ENCODE data around the gene TUBA3D. TPM values are rescaled to one million over a fixed set of nuclear protein-coding genes. Genes with fewer than 3 reads are reported as not detected.
"Not testable (repeated sequence)": the region's sequence is repeated elsewhere in the genome, so short reads cannot be mapped to it uniquely, and the experiment has no call there.

The TUBA3D gene
- total and polyA plus RNA-seq, 2 experiments from 2014 or later, result 86.7 to 126 TPM

DNA sequence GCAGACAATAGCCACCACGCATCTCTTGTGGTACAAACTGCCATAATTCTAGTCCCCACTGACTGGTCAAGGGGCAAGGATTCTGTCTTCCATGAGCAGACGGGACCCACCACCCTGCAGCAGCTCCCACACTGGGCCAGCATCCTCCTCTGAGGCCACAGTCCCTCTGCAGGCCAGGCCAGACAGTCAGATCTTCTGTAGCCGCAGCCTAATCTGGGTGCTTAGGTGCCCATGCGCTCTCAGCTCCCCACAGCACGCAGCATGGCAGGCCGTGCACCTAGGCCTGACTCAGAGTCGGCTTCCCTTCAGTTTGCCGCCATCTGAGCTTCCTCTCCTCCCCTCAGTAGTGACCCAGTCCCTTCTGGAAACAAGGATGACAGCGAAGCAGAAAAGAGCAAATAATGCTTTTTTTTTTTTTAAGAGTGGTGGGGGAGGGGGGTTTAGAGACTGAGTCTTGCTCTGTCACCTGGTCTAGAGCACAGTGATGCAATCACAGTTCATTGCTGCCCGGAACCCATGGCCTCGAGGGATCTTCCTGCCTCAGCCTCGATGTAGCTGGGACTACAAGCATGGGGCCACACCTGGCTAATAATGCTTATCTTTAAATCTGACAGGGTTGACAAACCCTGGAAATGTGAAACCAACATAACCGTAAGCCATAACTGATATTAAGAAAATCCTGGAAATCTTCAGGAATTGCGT, 10.4 kb downstream of the TUBA3D start:
- H3K4me2 ChIP-seq; H3K27me3 ChIP-seq; H3K9me3 ChIP-seq (ENCODE audit: low read depth); H3K36me3 ChIP-seq (replicated peaks; ENCODE audit: insufficient read depth, low read depth); H4K20me1 ChIP-seq (ENCODE audit: insufficient read depth, poor library complexity, severe bottlenecking); H3K9me2 ChIP-seq (replicated peaks; ENCODE audit: insufficient read depth); H3K4me3 ChIP-seq; H3K4me1 ChIP-seq (ENCODE audit: insufficient read depth); H2AFZ ChIP-seq; H3K27ac ChIP-seq: not testable (repeated sequence)
- peak; percentile 38 for DNase-seq (ENCODE audit: low spot score)
- H3K79me2 ChIP-seq, result peaks cover 18% of the 10 kb centered on the region
- WGBS (ENCODE audit: low lambda C conversion rate, missing lambda C conversion rate), result 83% methylated on average over 14 of the region's 14 CpGs

DNA sequence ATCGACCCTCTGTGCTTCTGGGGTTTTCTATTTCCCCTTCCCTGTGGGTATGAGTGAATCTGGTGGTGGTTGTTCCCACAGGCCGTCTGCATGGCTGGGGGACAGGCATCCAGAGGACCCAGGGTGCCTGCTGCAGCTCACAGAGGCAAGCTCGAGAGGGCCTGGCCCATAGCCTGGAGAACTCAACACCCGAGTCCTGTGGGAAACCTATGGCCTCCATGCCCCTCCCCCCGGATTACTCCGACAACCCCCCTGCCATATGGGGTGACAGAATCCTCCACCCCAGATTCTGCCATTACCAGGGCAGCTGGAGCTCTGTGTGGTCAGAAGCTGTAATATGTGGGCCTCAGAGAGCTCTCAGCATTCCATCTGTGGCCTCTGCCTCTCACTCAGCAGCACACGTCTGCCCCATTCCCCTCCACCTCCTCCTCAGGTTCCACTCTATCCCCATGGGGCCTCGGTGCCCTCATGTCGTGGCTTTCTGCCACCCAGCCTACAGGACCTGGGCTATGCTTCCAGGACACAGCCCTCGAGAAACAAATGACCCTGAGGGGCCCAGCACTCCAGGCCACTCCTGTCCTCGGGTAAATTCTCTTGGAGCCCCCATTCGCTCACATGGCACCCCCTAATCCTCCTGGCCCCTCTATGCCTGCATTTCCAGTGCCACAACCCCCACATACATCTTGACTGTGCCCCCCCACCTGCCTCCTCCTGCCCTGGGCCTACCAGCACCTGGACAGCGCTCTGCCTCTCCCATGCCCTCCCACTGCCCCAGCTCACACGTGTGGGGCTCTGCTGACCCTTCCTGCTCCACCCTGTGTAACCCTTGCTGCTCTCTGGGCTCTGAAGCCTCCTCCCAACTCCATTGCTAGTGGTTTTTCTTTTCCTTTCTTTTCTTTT, 12.6 kb downstream of the TUBA3D start:
- Histone ChIP-seq H4K20me1 (ENCODE audit: insufficient read depth, poor library complexity, severe bottlenecking) (no peaks in the 10 kb centered on the region), H3K4me1 (ENCODE audit: insufficient read depth) (no peaks in the 10 kb centered on the region), H3K4me2 (no peak overlapping the region), H3K9me2 (replicated peaks; ENCODE audit: insufficient read depth) (no peaks in the 10 kb centered on the region), H3K79me2 (peaks cover 23% of the 10 kb centered on the region), H3K27me3 (no peaks in the 10 kb centered on the region), H3K4me3 (no peak overlapping the region), H3K9me3 (ENCODE audit: low read depth) (no peaks in the 10 kb centered on the region), H3K36me3 (replicated peaks; ENCODE audit: insufficient read depth, low read depth) (no peaks in the 10 kb centered on the region), H2AFZ (no peak overlapping the region), H3K27ac (no peak overlapping the region)
- TF ChIP-seq, protein P1, sequence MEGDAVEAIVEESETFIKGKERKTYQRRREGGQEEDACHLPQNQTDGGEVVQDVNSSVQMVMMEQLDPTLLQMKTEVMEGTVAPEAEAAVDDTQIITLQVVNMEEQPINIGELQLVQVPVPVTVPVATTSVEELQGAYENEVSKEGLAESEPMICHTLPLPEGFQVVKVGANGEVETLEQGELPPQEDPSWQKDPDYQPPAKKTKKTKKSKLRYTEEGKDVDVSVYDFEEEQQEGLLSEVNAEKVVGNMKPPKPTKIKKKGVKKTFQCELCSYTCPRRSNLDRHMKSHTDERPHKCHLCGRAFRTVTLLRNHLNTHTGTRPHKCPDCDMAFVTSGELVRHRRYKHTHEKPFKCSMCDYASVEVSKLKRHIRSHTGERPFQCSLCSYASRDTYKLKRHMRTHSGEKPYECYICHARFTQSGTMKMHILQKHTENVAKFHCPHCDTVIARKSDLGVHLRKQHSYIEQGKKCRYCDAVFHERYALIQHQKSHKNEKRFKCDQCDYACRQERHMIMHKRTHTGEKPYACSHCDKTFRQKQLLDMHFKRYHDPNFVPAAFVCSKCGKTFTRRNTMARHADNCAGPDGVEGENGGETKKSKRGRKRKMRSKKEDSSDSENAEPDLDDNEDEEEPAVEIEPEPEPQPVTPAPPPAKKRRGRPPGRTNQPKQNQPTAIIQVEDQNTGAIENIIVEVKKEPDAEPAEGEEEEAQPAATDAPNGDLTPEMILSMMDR (IDR thresholded peaks at IDR 0.05; ENCODE audit: poor library complexity), result no peak
- no peak for TF ChIP-seq EZH2phosphoT487 (IDR thresholded peaks at IDR 0.05; ENCODE audit: low read depth, severe bottlenecking, unreplicated experiment)
- TF ChIP-seq EZH2 (IDR thresholded peaks at IDR 0.05; ENCODE audit: borderline replicate concordance), result no peak
- WGBS (ENCODE audit: low lambda C conversion rate, missing lambda C conversion rate), result 91% methylated on average over 14 of the region's 14 CpGs
- DNase-seq (ENCODE audit: low spot score), result no peak

DNA sequence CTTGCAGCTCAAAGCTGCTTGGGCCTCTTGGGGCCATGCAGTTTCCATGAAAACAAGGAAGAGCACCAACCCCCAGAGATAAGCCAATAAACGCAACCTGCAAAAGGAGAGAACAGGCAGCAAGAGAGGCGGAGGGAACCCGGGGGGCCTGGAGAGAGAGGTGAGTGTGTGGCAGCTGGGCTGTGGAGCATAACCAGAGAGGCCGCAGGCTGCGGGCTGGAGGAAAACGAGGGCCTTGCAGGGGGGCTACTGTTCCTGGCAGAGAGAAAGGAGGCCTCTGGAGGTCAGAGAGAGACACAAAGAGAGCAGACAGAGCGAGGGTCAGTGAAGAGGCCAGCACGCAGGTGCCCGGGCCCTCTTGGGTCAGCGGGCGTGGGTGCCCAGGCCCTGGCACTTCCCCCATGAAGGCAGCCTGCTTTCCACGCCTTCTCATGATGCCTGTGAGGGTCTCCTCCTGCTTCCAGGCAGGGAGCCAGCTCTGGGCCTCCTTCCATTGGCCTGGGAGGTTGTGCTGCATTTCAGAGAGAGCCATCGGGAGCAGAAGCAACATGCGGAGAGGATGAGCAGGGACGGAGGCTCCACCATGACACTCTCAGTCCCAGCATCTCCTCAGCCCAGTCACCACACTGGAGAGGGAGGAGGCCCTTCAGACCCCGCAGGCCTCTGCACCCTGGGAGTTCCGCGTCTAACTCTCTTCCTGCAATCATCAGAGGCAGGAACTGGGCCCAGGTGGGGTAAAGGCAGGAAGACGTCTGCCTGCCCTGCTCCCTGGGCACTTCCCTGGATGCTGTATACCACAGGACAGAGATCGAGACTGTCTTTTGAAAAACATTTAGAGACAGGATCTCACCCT, 14.9 kb downstream of the TUBA3D start:
- H3K79me2 ChIP-seq, result peaks cover 46% of the 10 kb centered on the region
- not testable (repeated sequence) for H3K27me3 ChIP-seq; DNase-seq (ENCODE audit: low spot score)

GRCh38 chr2:131491469-131491836, 15.5 kb downstream of the TUBA3D start:
- not testable (repeated sequence) for H3K9me2 ChIP-seq (replicated peaks; ENCODE audit: insufficient read depth); H3K9me3 ChIP-seq (ENCODE audit: low read depth); H3K27ac ChIP-seq; H3K36me3 ChIP-seq (replicated peaks; ENCODE audit: insufficient read depth, low read depth); H4K20me1 ChIP-seq (ENCODE audit: insufficient read depth, poor library complexity, severe bottlenecking); DNase-seq (ENCODE audit: low spot score); H3K27me3 ChIP-seq; H3K4me1 ChIP-seq (ENCODE audit: insufficient read depth)
- peak overlapping the region; percentile 33 for H3K4me3 ChIP-seq
- WGBS (ENCODE audit: low lambda C conversion rate, missing lambda C conversion rate), result 19% methylated on average over 11 of the region's 22 CpGs
- peak overlapping the region; percentile 91 for H3K4me2 ChIP-seq
- peaks cover 52% of the 10 kb centered on the region for H3K79me2 ChIP-seq
- H2AFZ ChIP-seq, result peak overlapping the region; percentile 78

More for the DNA sequence above, 14.9 kb downstream of the TUBA3D start:
- 71% methylated on average over 20 of the region's 20 CpGs for WGBS (ENCODE audit: low lambda C conversion rate, missing lambda C conversion rate)
- not testable (repeated sequence) for H3K9me3 ChIP-seq (ENCODE audit: low read depth); H3K36me3 ChIP-seq (replicated peaks; ENCODE audit: insufficient read depth, low read depth); H3K9me2 ChIP-seq (replicated peaks; ENCODE audit: insufficient read depth); H4K20me1 ChIP-seq (ENCODE audit: insufficient read depth, poor library complexity, severe bottlenecking); H3K27ac ChIP-seq; H3K4me1 ChIP-seq (ENCODE audit: insufficient read depth)
- Histone ChIP-seq H3K4me2 (peak overlapping the region; percentile 91), H3K4me3 (peak overlapping the region; percentile 33), H2AFZ (peak overlapping the region; percentile 78)

DNA sequence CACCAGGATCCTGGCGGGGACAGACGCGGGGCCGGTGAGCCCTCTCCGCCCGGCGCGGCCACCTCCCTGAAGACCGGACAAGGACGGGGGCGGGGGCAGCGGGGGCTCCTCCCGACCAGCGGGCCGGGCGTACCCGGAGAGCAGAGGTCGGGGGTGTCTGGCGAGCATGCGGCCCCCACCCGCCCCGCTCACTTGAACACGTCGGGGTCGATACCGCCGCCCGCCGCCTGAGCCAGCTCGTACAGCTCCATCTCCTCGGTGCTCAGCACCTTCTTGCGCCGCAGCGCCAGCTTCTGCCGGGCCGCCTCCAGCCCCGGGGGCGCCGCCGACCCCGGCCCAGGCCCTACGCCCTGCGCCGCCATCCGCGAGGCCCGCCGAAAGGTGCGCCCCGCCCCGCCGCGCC, 16.1 kb downstream of the TUBA3D start, which contains the start of gene MZT2A:
Gene MZT2A, minus strand, starts transcription at position 383 of the 403 bp plus-strand sequence. Its CDS starts 21 bp downstream, at position 362.
- not testable (repeated sequence) for H4K20me1 ChIP-seq (ENCODE audit: insufficient read depth, poor library complexity, severe bottlenecking); H3K27me3 ChIP-seq; H3K9me3 ChIP-seq (ENCODE audit: low read depth); H3K36me3 ChIP-seq (replicated peaks; ENCODE audit: insufficient read depth, low read depth); DNase-seq (ENCODE audit: low spot score); H3K4me1 ChIP-seq (ENCODE audit: insufficient read depth); H3K9me2 ChIP-seq (replicated peaks; ENCODE audit: insufficient read depth)
- Histone ChIP-seq H3K4me2 (peak within 1 kb of the TSS; percentile 91), H3K79me2 (peaks cover 57% of the 10 kb centered on the region), H3K4me3 (peak within 1 kb of the TSS; percentile 62), H3K27ac (peak within 1 kb of the TSS; percentile 93), H2AFZ (peak within 1 kb of the TSS; percentile 88)
- 0% methylated on average over 3 of the region's 53 CpGs for WGBS (ENCODE audit: low lambda C conversion rate, missing lambda C conversion rate)
